Prostate gland (tissue), 2 donors: ENCODE measurements around the gene SPRY2.

ENCODE experiments used
- POLR2AphosphoS5 ChIP-seq: sonication (generic); formaldehyde crosslinking; IDR thresholded peaks from one replicate; pipeline ENCODE4 v1.6.1; 2017; ENCODE audit warnings: antibody characterized with exemption
- TF ChIP-seq, protein P1 (sequence below), 4 experiments: fragments of 200-600 bp in 2 of 4; fragments of 450-650 bp in 2 of 4; sonication (generic) in 2 of 4; IDR thresholded peaks; 1 replicate in 3 of 4; 2 replicates in 1 of 4; pipeline ENCODE4 v1.5.1; 2016 to 2019; ENCODE audit warnings: antibody characterized with exemption in 4 of 4, mild to moderate bottlenecking in 2 of 4, moderate library complexity in 2 of 4

DNA sequence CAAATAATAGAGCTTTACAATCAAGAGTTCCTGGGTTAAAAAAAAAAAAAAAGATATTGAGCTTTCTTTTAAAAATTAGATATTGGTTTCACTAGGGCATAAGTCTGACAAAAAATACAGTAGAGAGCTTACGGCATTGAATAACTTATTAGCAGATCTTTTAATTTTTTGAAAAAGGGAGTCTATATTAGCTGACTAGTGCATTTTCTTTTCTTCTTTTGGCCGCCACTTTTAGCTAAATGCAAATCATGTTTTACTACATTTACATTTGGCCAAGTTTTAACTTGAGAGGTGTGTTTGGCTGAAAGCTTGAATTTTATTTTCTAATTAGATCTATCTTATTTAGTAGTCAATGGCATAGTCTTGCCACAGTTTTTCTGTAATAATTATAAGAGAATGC lies 43.4 kb downstream of the SPRY2 start:
- TF ChIP-seq, protein P1, sequence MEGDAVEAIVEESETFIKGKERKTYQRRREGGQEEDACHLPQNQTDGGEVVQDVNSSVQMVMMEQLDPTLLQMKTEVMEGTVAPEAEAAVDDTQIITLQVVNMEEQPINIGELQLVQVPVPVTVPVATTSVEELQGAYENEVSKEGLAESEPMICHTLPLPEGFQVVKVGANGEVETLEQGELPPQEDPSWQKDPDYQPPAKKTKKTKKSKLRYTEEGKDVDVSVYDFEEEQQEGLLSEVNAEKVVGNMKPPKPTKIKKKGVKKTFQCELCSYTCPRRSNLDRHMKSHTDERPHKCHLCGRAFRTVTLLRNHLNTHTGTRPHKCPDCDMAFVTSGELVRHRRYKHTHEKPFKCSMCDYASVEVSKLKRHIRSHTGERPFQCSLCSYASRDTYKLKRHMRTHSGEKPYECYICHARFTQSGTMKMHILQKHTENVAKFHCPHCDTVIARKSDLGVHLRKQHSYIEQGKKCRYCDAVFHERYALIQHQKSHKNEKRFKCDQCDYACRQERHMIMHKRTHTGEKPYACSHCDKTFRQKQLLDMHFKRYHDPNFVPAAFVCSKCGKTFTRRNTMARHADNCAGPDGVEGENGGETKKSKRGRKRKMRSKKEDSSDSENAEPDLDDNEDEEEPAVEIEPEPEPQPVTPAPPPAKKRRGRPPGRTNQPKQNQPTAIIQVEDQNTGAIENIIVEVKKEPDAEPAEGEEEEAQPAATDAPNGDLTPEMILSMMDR (IDR thresholded peaks at IDR 0.05) = no peak
- no peak for TF ChIP-seq POLR2AphosphoS5
